HCT116 (cell line): Measurements from ENCODE around the gene PRR14.

Source experiments
- CTCF ChIP-seq, 3 experiments: fragments of 200-600 bp in 1 of 3; sonication (generic) in 1 of 3; IDR thresholded peaks in 2 of 3; conservative IDR thresholded peaks in 1 of 3; 2 replicates each; pipeline ENCODE4 v1.5.1; 2012 to 2017; ENCODE audit warnings: low read depth in 2 of 3, low read length in 2 of 3, antibody characterized with exemption in 1 of 3, borderline replicate concordance in 1 of 3, control low read depth in 1 of 3, mild to moderate bottlenecking in 1 of 3, mixed read lengths in 1 of 3, mixed run types in 1 of 3, moderate library complexity in 1 of 3; ENCODE audit not compliant: insufficient read depth in 1 of 3
- ELF1 ChIP-seq: IDR thresholded peaks from 2 replicates; pipeline ENCODE4 v1.6.1; 2012; ENCODE audit warnings: low read depth, borderline replicate concordance
- EZH2 ChIP-seq: fragments of 200-600 bp; sonication (generic); IDR thresholded peaks from 2 replicates; pipeline ENCODE4 v1.6.1; 2017; ENCODE audit warnings: antibody characterized with exemption, mixed run types
- SP1 ChIP-seq: IDR thresholded peaks from 2 replicates; pipeline ENCODE4 v1.6.1; 2012; ENCODE audit warnings: low read depth
- TCF7L2 ChIP-seq: IDR thresholded peaks from 2 replicates; pipeline ENCODE4 v1.7.0; 2011; ENCODE audit warnings: borderline replicate concordance, inconsistent platforms; ENCODE audit not compliant: insufficient read depth, insufficient read length; ENCODE audit errors: extremely low read depth
- TF ChIP-seq, protein P1 (sequence below): IDR thresholded peaks from 2 replicates; pipeline ENCODE4 v1.6.1; 2011; ENCODE audit warnings: mild to moderate bottlenecking, low read length, moderate library complexity; ENCODE audit not compliant: insufficient replicate concordance; ENCODE audit errors: extremely low read depth
- TF ChIP-seq, protein P2 (sequence below): IDR thresholded peaks from 2 replicates; pipeline ENCODE4 v1.6.1; 2012; ENCODE audit warnings: low read depth

- TF ChIP-seq, protein P1, sequence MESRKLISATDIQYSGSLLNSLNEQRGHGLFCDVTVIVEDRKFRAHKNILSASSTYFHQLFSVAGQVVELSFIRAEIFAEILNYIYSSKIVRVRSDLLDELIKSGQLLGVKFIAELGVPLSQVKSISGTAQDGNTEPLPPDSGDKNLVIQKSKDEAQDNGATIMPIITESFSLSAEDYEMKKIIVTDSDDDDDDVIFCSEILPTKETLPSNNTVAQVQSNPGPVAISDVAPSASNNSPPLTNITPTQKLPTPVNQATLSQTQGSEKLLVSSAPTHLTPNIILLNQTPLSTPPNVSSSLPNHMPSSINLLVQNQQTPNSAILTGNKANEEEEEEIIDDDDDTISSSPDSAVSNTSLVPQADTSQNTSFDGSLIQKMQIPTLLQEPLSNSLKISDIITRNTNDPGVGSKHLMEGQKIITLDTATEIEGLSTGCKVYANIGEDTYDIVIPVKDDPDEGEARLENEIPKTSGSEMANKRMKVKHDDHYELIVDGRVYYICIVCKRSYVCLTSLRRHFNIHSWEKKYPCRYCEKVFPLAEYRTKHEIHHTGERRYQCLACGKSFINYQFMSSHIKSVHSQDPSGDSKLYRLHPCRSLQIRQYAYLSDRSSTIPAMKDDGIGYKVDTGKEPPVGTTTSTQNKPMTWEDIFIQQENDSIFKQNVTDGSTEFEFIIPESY: no peak
- TF ChIP-seq TCF7L2 (no peak), CTCF (IDR thresholded peaks at IDR 0.05 in 2 of 3, conservative IDR thresholded peaks at IDR 0.05 in 1 of 3; ENCODE audit: borderline replicate concordance in 1 of 3, insufficient read depth in 1 of 3, low read depth in 2 of 3, low read length in 2 of 3) (no peak), ELF1 (no peak), EZH2 (no peak), SP1 (no peak)
- TF ChIP-seq, protein P2, sequence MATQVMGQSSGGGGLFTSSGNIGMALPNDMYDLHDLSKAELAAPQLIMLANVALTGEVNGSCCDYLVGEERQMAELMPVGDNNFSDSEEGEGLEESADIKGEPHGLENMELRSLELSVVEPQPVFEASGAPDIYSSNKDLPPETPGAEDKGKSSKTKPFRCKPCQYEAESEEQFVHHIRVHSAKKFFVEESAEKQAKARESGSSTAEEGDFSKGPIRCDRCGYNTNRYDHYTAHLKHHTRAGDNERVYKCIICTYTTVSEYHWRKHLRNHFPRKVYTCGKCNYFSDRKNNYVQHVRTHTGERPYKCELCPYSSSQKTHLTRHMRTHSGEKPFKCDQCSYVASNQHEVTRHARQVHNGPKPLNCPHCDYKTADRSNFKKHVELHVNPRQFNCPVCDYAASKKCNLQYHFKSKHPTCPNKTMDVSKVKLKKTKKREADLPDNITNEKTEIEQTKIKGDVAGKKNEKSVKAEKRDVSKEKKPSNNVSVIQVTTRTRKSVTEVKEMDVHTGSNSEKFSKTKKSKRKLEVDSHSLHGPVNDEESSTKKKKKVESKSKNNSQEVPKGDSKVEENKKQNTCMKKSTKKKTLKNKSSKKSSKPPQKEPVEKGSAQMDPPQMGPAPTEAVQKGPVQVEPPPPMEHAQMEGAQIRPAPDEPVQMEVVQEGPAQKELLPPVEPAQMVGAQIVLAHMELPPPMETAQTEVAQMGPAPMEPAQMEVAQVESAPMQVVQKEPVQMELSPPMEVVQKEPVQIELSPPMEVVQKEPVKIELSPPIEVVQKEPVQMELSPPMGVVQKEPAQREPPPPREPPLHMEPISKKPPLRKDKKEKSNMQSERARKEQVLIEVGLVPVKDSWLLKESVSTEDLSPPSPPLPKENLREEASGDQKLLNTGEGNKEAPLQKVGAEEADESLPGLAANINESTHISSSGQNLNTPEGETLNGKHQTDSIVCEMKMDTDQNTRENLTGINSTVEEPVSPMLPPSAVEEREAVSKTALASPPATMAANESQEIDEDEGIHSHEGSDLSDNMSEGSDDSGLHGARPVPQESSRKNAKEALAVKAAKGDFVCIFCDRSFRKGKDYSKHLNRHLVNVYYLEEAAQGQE: no peak
These were observed 2.0 kb downstream of the PRR14 start for GRCh38 chr16:30652718-30653117.
